Measurements from ENCODE around the gene LDLRAD4.

The LDLRAD4 gene

DNA sequence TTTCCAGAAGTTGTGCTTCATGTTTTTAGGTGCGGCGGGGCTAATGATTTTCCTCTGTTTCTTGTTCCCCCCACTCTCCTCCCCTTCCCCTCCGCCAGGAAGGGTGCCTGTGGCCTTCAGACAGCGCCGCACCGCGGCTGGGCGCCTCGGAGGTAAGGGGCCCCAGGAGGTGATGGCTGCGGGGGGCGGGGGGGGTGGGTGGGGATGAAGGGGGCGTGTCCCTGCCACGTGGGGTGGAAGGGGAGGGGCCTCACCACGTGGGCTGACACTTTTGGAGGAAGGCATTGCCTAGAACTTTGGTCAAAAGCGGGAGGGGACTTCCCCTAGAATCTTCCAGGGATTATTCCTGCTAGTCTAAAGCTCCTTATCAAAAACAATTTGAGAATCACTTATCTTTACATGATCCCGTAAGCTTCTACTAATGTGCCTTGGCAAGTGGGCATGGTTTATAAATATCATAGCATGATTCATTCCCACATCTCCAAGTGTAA is 424.7 kb downstream of the LDLRAD4 start:
- Histone ChIP-seq H3K27me3 (ENCODE audit: control insufficient read depth in 5 of 5, insufficient read depth in 4 of 5, low read length in 5 of 5) (no peaks in the 10 kb centered on the region), H3K9me3 (ENCODE audit: control insufficient read depth in 5 of 5, low read length in 5 of 5) (no peaks in the 10 kb centered on the region), H3K9ac (ENCODE audit: low read length in 5 of 5) (no peak overlapping the region), H3K4me1 (ENCODE audit: control insufficient read depth in 5 of 5, insufficient read depth in 5 of 5, low read length in 5 of 5) (peaks cover 0 to 19% (median 13%) of the 10 kb centered on the region in 5 donors), H3K27ac (ENCODE audit: low read depth, low read length) (no peak overlapping the region), H3K4me3 (ENCODE audit: low read depth in 1 of 5, low read length in 5 of 5) (no peak overlapping the region), H3K36me3 (ENCODE audit: control insufficient read depth in 5 of 5, insufficient read depth in 5 of 5, low read length in 5 of 5) (peaks cover 0 to 14% (median 13%) of the 10 kb centered on the region in 5 donors)

DNA sequence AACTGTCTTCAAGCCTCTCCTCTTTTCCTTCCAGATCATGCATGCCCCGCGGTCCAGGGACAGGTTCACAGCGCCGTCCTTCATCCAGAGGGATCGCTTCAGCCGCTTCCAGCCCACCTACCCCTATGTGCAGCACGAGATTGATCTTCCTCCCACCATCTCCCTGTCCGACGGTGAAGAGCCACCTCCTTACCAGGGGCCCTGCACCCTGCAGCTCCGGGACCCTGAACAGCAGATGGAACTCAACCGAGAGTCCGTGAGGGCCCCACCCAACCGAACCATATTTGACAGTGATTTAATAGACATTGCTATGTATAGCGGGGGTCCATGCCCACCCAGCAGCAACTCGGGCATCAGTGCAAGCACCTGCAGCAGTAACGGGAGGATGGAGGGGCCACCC is 426.5 kb downstream of the LDLRAD4 start:
- H3K9me3 ChIP-seq (ENCODE audit: control insufficient read depth in 5 of 5, low read length in 5 of 5), result no peaks in the 10 kb centered on the region
- peaks cover 0 to 19% (median 15%) of the 10 kb centered on the region in 5 donors for H3K4me1 ChIP-seq (ENCODE audit: control insufficient read depth in 5 of 5, insufficient read depth in 5 of 5, low read length in 5 of 5)
- no peaks in the 10 kb centered on the region for H3K27me3 ChIP-seq (ENCODE audit: control insufficient read depth in 5 of 5, insufficient read depth in 4 of 5, low read length in 5 of 5)
- H3K36me3 ChIP-seq (ENCODE audit: control insufficient read depth in 5 of 5, insufficient read depth in 5 of 5, low read length in 5 of 5), result peaks cover 0 to 14% (median 13%) of the 10 kb centered on the region in 5 donors
- no peak overlapping the region for H3K4me3 ChIP-seq (ENCODE audit: low read depth in 1 of 5, low read length in 5 of 5)
- H3K27ac ChIP-seq (ENCODE audit: low read depth, low read length), result no peak overlapping the region
- no peak overlapping the region for H3K9ac ChIP-seq (ENCODE audit: low read length in 5 of 5)

DNA sequence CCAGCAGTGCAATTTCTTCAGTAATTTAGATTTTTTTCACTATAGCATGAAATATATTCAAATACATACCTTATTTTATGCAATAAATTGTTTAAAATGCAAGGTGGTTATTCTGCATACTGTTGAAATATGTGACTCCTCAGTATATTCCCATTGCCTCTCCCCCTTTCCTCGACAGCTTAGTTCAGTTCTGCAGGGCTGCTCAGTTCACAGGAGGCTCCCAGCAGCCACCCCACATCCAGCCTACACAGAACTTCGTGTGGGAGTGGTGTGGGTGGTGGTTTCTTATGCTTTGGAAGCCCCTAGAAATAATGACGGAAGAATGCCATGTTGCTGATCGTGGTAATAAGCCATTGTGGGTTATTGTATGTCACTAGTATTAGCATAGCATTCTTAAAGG is 428.1 kb downstream of the LDLRAD4 start:
- Histone ChIP-seq H3K36me3 (ENCODE audit: control insufficient read depth in 5 of 5, insufficient read depth in 5 of 5, low read length in 5 of 5) (peaks cover 0 to 14% (median 13%) of the 10 kb centered on the region in 5 donors), H3K27ac (ENCODE audit: low read depth, low read length) (no peak overlapping the region), H3K27me3 (ENCODE audit: control insufficient read depth in 5 of 5, insufficient read depth in 4 of 5, low read length in 5 of 5) (no peaks in the 10 kb centered on the region), H3K4me3 (ENCODE audit: low read depth in 1 of 5, low read length in 5 of 5) (no peak overlapping the region), H3K9ac (ENCODE audit: low read length in 5 of 5) (no peak overlapping the region), H3K9me3 (ENCODE audit: control insufficient read depth in 5 of 5, low read length in 5 of 5) (no peaks in the 10 kb centered on the region), H3K4me1 (ENCODE audit: control insufficient read depth in 5 of 5, insufficient read depth in 5 of 5, low read length in 5 of 5) (peaks cover 0 to 12% (median 8%) of the 10 kb centered on the region in 5 donors)

DNA sequence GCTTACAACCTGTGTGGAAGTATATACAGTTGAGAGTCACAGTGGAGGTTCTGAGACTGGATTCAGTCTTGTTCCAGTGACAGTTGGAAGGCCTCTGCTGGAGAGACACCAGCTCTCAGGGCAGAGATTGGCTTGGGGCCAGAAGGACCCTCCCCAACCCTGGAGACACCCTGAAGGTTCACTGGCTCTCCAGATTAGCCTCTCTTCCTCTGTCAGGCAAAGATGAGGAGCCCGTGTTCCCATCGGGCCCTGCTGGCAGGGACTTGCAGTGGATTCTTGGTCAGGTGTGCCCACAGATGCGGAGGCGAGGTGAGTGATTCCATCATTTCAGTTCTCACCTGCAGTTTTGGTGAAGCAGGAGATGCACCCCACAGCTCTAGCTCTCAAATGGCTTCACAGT is 429.2 kb downstream of the LDLRAD4 start:
- H3K9ac ChIP-seq (ENCODE audit: low read length in 5 of 5), result no peak overlapping the region
- H3K4me1 ChIP-seq (ENCODE audit: control insufficient read depth in 5 of 5, insufficient read depth in 5 of 5, low read length in 5 of 5), result peaks cover 0 to 4% (median 0%) of the 10 kb centered on the region in 5 donors
- no peaks in the 10 kb centered on the region for H3K27me3 ChIP-seq (ENCODE audit: control insufficient read depth in 5 of 5, insufficient read depth in 4 of 5, low read length in 5 of 5)
- no peak overlapping the region for H3K27ac ChIP-seq (ENCODE audit: low read depth, low read length)
- no peak overlapping the region for H3K4me3 ChIP-seq (ENCODE audit: low read depth in 1 of 5, low read length in 5 of 5)
- peaks cover 0 to 14% (median 13%) of the 10 kb centered on the region in 5 donors for H3K36me3 ChIP-seq (ENCODE audit: control insufficient read depth in 5 of 5, insufficient read depth in 5 of 5, low read length in 5 of 5)
- no peaks in the 10 kb centered on the region for H3K9me3 ChIP-seq (ENCODE audit: control insufficient read depth in 5 of 5, low read length in 5 of 5)

DNA sequence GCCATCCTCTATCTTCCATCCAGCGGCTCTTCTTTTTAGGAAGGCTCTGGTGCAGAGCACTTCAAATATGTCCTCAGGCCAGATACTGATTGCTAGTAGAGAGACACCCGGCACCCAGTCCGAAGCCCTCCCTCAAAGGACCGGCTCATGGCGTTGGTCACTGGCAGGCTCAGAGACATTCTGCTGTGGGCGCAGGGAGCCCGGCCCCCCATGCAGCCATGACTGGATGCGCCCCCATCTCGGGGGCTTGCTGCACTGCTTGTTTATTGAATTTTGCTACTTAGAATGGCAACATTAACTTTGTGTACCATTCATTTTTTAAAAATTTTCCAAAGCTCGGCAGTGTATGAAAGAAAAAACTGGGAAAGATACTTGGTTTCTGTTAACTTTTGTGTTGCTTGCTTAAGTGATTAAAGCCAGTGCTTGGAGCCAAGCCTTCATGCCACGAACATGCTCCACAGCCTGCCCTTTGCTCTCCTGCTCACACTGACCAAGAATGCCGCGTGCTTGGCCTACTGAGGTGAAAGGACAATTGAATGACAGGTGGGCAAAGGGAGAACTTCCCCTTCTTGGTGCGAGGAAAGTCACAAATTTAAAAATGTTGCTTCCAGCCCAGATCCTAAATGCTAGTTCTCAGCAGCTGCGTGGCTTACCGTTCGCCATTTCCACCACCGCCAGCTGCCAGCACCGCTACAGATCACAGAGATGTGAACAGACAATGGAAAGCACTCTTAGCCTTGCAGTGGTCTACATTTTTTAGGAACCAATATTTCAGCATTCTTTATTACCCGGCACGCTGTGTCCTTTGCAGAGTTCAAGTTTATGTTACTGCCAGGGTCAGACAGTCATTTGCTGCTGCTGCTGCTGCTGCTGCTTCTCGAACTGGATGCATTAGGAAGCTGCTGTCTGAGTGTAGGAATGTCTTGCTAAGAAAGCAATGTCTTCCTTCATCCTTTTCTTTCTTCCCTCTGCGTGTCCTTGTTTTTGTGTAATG is 431.1 kb downstream of the LDLRAD4 start:
- Histone ChIP-seq H3K4me1 (ENCODE audit: control insufficient read depth in 5 of 5, insufficient read depth in 5 of 5, low read length in 5 of 5) (peaks cover 0 to 4% (median 0%) of the 10 kb centered on the region in 5 donors), H3K4me3 (ENCODE audit: low read depth in 1 of 5, low read length in 5 of 5) (no peak overlapping the region), H3K36me3 (ENCODE audit: control insufficient read depth in 5 of 5, insufficient read depth in 5 of 5, low read length in 5 of 5) (peaks cover 0 to 14% (median 13%) of the 10 kb centered on the region in 5 donors), H3K27ac (ENCODE audit: low read depth, low read length) (no peak overlapping the region), H3K9ac (ENCODE audit: low read length in 5 of 5) (no peak overlapping the region), H3K27me3 (ENCODE audit: control insufficient read depth in 5 of 5, insufficient read depth in 4 of 5, low read length in 5 of 5) (peaks cover 0 to 4% (median 0%) of the 10 kb centered on the region in 5 donors), H3K9me3 (ENCODE audit: control insufficient read depth in 5 of 5, low read length in 5 of 5) (no peaks in the 10 kb centered on the region)

DNA sequence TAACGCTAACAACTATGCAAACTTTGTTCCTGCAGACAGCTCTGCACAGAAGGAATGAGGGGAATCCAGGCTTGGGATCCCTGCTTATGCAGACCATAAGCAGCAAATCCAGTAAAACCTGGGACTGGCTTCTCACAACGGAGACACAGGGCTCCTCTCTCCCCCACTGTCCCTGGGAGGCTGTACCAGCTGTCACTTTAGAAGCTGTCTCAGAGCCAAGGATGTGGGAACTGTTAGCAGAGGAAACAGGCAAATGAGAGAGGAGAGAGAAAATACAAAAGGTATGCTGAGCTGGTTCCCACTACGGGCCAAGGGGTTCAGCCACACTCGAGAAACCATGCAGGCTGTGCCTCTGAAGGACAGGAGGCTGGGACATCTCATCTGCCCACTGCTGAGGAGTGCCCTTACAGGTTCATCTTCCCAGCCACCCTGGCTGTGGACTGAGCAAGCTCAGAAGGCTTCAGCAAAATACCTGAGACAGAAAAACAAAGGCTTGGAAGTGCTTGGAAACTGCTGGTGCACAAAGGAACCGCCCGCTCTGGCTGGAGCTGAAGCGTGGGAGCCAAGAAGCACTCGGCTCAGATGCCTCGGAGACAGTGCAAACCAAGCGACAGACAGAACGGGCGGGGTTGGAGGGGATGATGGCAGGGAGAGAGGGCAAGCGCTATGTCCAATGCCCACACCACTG is 435.3 kb downstream of the LDLRAD4 start:
- Histone ChIP-seq H3K27ac (ENCODE audit: low read depth, low read length) (no peak overlapping the region), H3K9me3 (ENCODE audit: control insufficient read depth in 5 of 5, low read length in 5 of 5) (no peaks in the 10 kb centered on the region), H3K4me3 (ENCODE audit: low read depth in 1 of 5, low read length in 5 of 5) (no peak overlapping the region), H3K4me1 (ENCODE audit: control insufficient read depth in 5 of 5, insufficient read depth in 5 of 5, low read length in 5 of 5) (peaks cover 0 to 7% (median 2%) of the 10 kb centered on the region in 5 donors), H3K36me3 (ENCODE audit: control insufficient read depth in 5 of 5, insufficient read depth in 5 of 5, low read length in 5 of 5) (no peaks in the 10 kb centered on the region), H3K9ac (ENCODE audit: low read length in 5 of 5) (no peak overlapping the region), H3K27me3 (ENCODE audit: control insufficient read depth in 5 of 5, insufficient read depth in 4 of 5, low read length in 5 of 5) (peaks cover 0 to 4% (median 0%) of the 10 kb centered on the region in 5 donors)

DNA sequence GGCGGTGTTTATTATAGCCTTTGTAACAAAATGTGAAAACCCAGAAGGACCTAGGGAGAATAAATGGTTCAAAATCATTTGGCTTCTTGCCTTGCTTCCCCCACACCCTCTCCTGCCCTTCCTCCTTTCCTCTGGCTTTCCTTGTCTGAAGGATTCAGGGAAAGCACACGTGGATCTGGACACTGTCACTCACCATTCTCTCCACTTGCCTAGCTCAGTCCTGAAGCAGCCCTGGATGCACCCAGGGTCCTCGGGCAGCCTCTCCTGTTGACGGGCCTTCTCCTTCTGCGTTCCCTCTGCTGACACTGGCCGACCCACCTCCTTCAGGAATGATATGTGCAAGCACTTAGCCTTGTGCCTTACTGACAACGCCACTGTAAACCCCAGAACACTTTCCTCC is 439.4 kb downstream of the LDLRAD4 start:
- Histone ChIP-seq H3K4me3 (ENCODE audit: low read depth in 1 of 5, low read length in 5 of 5) (no peak overlapping the region), H3K27ac (ENCODE audit: low read depth, low read length) (no peak overlapping the region)

DNA sequence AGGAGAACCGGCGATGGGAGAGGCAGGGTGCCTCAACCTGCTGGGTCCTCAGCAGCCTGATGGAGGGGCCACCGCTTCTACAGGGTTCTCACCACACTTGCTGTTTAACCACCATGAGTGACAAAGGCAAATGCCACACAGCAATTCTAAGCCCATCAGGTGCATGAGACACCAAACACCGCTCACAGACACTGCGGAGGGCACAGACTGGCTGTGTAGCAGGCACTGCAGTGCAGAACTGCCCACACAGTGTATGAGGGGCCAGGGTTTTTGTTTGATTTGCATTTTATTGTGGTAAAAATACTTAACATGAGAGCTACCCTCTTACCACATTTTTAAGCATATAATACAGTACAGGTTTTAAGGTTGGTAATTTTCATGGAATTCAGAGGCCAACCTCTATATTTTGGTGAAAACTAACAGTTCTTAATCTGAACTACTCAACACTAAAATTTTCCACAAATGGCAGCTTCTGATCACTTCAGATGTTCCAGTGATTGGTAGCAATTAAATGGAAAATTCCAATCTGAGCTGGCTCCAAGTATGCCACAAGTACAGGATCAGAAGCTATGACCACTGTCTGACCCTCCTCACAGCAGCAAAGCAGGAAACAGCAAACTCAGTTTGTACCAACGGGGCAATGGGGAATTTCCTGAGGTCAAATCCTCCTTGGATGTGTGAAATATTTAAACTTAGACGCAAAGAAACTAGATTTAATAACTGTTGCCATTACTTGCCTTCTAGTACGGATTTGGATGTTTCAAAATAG is 440.1 kb downstream of the LDLRAD4 start:
- H3K27me3 ChIP-seq (ENCODE audit: control insufficient read depth in 5 of 5, insufficient read depth in 4 of 5, low read length in 5 of 5), result peaks cover 0 to 4% (median 0%) of the 10 kb centered on the region in 5 donors
- no peak overlapping the region for H3K9ac ChIP-seq (ENCODE audit: low read length in 5 of 5)
- no peaks in the 10 kb centered on the region for H3K36me3 ChIP-seq (ENCODE audit: control insufficient read depth in 5 of 5, insufficient read depth in 5 of 5, low read length in 5 of 5)

More for the DNA sequence above, 439.4 kb downstream of the LDLRAD4 start:
- no peaks in the 10 kb centered on the region for H3K36me3 ChIP-seq (ENCODE audit: control insufficient read depth in 5 of 5, insufficient read depth in 5 of 5, low read length in 5 of 5)
- no peak overlapping the region for H3K9ac ChIP-seq (ENCODE audit: low read length in 5 of 5)
- peaks cover 0 to 18% (median 11%) of the 10 kb centered on the region in 5 donors for H3K4me1 ChIP-seq (ENCODE audit: control insufficient read depth in 5 of 5, insufficient read depth in 5 of 5, low read length in 5 of 5)
- H3K9me3 ChIP-seq (ENCODE audit: control insufficient read depth in 5 of 5, low read length in 5 of 5), result no peaks in the 10 kb centered on the region
- peaks cover 0 to 4% (median 0%) of the 10 kb centered on the region in 5 donors for H3K27me3 ChIP-seq (ENCODE audit: control insufficient read depth in 5 of 5, insufficient read depth in 4 of 5, low read length in 5 of 5)

DNA sequence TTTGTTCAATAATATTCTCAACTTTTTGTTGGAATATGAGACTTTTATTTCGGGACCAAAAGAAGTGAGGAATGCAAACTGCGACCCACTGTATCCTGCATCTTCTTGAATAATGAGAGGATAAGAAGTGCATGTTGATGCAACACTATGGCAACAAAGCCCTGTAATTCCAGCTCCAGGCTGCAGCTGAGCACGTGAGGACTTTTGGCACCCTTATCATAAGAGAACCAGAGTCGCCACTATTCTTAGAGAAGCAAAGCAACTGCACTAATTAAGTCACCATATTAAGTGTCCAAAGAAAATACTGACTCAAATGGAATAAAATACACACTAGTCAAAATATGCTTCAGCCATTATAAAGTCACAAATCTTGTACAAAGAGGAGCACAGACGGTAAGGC is 441.9 kb downstream of the LDLRAD4 start:
- peaks cover 0 to 27% (median 11%) of the 10 kb centered on the region in 5 donors for H3K4me1 ChIP-seq (ENCODE audit: control insufficient read depth in 5 of 5, insufficient read depth in 5 of 5, low read length in 5 of 5)
- no peaks in the 10 kb centered on the region for H3K27me3 ChIP-seq (ENCODE audit: control insufficient read depth in 5 of 5, insufficient read depth in 4 of 5, low read length in 5 of 5)
- H3K27ac ChIP-seq (ENCODE audit: low read depth, low read length), result no peak overlapping the region
- H3K9me3 ChIP-seq (ENCODE audit: control insufficient read depth in 5 of 5, low read length in 5 of 5), result no peaks in the 10 kb centered on the region
- H3K4me3 ChIP-seq (ENCODE audit: low read depth in 1 of 5, low read length in 5 of 5), result no peak overlapping the region
- peaks cover 0 to 6% (median 0%) of the 10 kb centered on the region in 5 donors for H3K36me3 ChIP-seq (ENCODE audit: control insufficient read depth in 5 of 5, insufficient read depth in 5 of 5, low read length in 5 of 5)
- H3K9ac ChIP-seq (ENCODE audit: low read length in 5 of 5), result no peak overlapping the region

More for the DNA sequence above, 440.1 kb downstream of the LDLRAD4 start:
- Histone ChIP-seq H3K4me1 (ENCODE audit: control insufficient read depth in 5 of 5, insufficient read depth in 5 of 5, low read length in 5 of 5) (peaks cover 0 to 18% (median 11%) of the 10 kb centered on the region in 5 donors), H3K4me3 (ENCODE audit: low read depth in 1 of 5, low read length in 5 of 5) (no peak overlapping the region), H3K9me3 (ENCODE audit: control insufficient read depth in 5 of 5, low read length in 5 of 5) (no peaks in the 10 kb centered on the region), H3K27ac (ENCODE audit: low read depth, low read length) (no peak overlapping the region)
